B cell (primary cell): ENCODE measurements around the gene QSOX1. TPM values are rescaled to one million over a fixed set of nuclear protein-coding genes. Genes with fewer than 3 reads are reported as not detected.

Source experiments
- ATAC-seq: fragments of 200-7000 bp; cut with Tn5 transposase; one replicate; pipeline ENCODE4 v1.10.0; 2021; ENCODE audit warnings: low read depth, mild to moderate bottlenecking, moderate number of reproducible peaks, moderate library complexity
- CTCF ChIA-PET: fragments of 350-600 bp; sonication (Branson Sonifier 250); formaldehyde crosslinking; loops from one replicate; lab custom pipeline; 2021; ENCODE audit warnings: antibody characterized with exemption, inconsistent platforms; lab: Charles Lee
- POLR2A ChIA-PET: fragments of 350-600 bp; sonication (Branson Sonifier 250); formaldehyde crosslinking; loops from one replicate; lab custom pipeline; 2021; ENCODE audit warnings: antibody characterized with exemption; lab: Charles Lee
- DNase-seq: peaks from one replicate; pipeline ENCODE4 v3.0.0; 2013
- H2AFZ ChIP-seq: 2 replicates; pipeline ENCODE4 v1.6.1; 2012; ENCODE audit warnings: mild to moderate bottlenecking, low read depth, low read length; ENCODE audit not compliant: insufficient read depth, poor library complexity, severe bottlenecking
- H3K27ac ChIP-seq, 2 donors: 1 replicate in 1 of 2; 2 replicates in 1 of 2; pipeline ENCODE4 v1.5.1; 2012 to 2013; ENCODE audit warnings: low read length in 2 of 2, mild to moderate bottlenecking in 2 of 2, moderate library complexity in 1 of 2
- H3K27me3 ChIP-seq, 4 experiments: fragments of 200-600 bp in 1 of 4; sonication (generic) in 1 of 4; replicated peaks in 1 of 4; 1 replicate in 2 of 4; 2 replicates in 2 of 4; pipeline versions ENCODE4 v1.6.1 to v1.7.0; 2013 to 2016; ENCODE audit warnings: low read length in 3 of 4, mild to moderate bottlenecking in 2 of 4, mixed read lengths in 1 of 4, moderate library complexity in 1 of 4; ENCODE audit not compliant: insufficient read depth in 4 of 4, control insufficient read depth in 3 of 4; ENCODE audit errors: control extremely low read depth in 1 of 4
- H3K36me3 ChIP-seq, 2 experiments: replicated peaks in 1 of 2; 1 replicate in 1 of 2; 2 replicates in 1 of 2; pipeline versions ENCODE4 v1.6.1 to v1.7.1; 2013; ENCODE audit warnings: low read length in 1 of 2; ENCODE audit not compliant: insufficient read depth in 2 of 2, control insufficient read depth in 1 of 2; ENCODE audit errors: control extremely low read depth in 1 of 2, extremely low read depth in 1 of 2
- H3K4me1 ChIP-seq, 2 donors: fragments of 200-600 bp in 1 of 2; sonication (generic) in 1 of 2; 1 replicate in 1 of 2; 2 replicates in 1 of 2; pipeline versions ENCODE4 v1.5.1 to v1.6.1; 2013 to 2017; ENCODE audit warnings: low read length in 2 of 2; ENCODE audit not compliant: control insufficient read depth in 2 of 2, insufficient read depth in 2 of 2
- H3K4me2 ChIP-seq: replicated peaks from 2 replicates; pipeline ENCODE3; 2012; ENCODE audit warnings: mild to moderate bottlenecking, low read depth, low read length; ENCODE audit not compliant: poor library complexity, severe bottlenecking
- H3K4me3 ChIP-seq, 5 experiments: fragments of 200-600 bp in 1 of 5; sonication (generic) in 1 of 5; 1 replicate in 3 of 5; 2 replicates in 2 of 5; pipeline versions ENCODE4 v1.5.1 to v1.7.0; 2011 to 2016; ENCODE audit warnings: low read length in 4 of 5, mild to moderate bottlenecking in 4 of 5, low read depth in 2 of 5, control low read depth in 1 of 5, moderate library complexity in 1 of 5; ENCODE audit not compliant: insufficient read depth in 1 of 5; ENCODE audit errors: control extremely low read depth in 1 of 5, extremely low read depth in 1 of 5
- H3K79me2 ChIP-seq: fragments of 200-600 bp; sonication (generic); one replicate; pipeline ENCODE4 v1.6.0; 2016; ENCODE audit warnings: low read length; ENCODE audit not compliant: control insufficient read depth, insufficient read depth
- H3K9ac ChIP-seq: fragments of 200-600 bp; sonication (generic); 2 replicates; pipeline ENCODE4 v1.6.1; 2017; ENCODE audit warnings: mild to moderate bottlenecking, low read length, moderate library complexity
- H3K9me3 ChIP-seq, 3 donors: one replicate each; pipeline versions ENCODE4 v1.6.1 to v1.7.1; 2013; ENCODE audit warnings: low read length in 2 of 3; ENCODE audit not compliant: control insufficient read depth in 2 of 3, insufficient read depth in 1 of 3; ENCODE audit errors: control extremely low read depth in 1 of 3
- H4K20me1 ChIP-seq: 2 replicates; pipeline ENCODE4 v1.6.0; 2012; ENCODE audit warnings: mild to moderate bottlenecking, low read length; ENCODE audit not compliant: insufficient read depth, control insufficient read depth, poor library complexity, severe bottlenecking
- H3K27ac Mint-ChIP-seq: one replicate; pipeline ENCODE4 v1.8.0; 2021; ENCODE audit warnings: mixed read lengths
- H3K27me3 Mint-ChIP-seq: one replicate; pipeline ENCODE4 v1.8.0; 2021; ENCODE audit warnings: mixed read lengths
- H3K4me1 Mint-ChIP-seq: one replicate; pipeline ENCODE4 v1.8.0; 2021; ENCODE audit warnings: mixed read lengths
- H3K4me3 Mint-ChIP-seq: one replicate; pipeline ENCODE4 v1.8.0; 2021; ENCODE audit warnings: mixed read lengths
- H3K9me3 Mint-ChIP-seq: one replicate; pipeline ENCODE4 v1.8.0; 2022; ENCODE audit warnings: mixed read lengths; ENCODE audit not compliant: insufficient read depth
- CTCF ChIP-seq: fragments of 200-600 bp; IDR thresholded peaks from one replicate; pipeline ENCODE4 v1.8.0; 2022; ENCODE audit warnings: antibody characterized with exemption, mild to moderate bottlenecking
- EZH2 ChIP-seq: IDR thresholded peaks from 2 replicates; pipeline ENCODE4 v1.6.1; 2012; ENCODE audit warnings: borderline replicate concordance, low read depth, mild to moderate bottlenecking, moderate library complexity, low read length; ENCODE audit not compliant: insufficient read depth, poor library complexity, severe bottlenecking
- WGBS: methylation state at CpG from one replicate; pipeline ENCODE4 v1.1.5; 2013; ENCODE audit warnings: missing lambda C conversion rate; ENCODE audit not compliant: insufficient coverage; 5-methylcytosine and 5-hydroxymethylcytosine counted together
- intact Hi-C: fragments of 100-400 bp; cut with micrococcal nuclease; formaldehyde crosslinking; loops from one replicate; pipeline ENCODE4 v1.10.0; 2022
- polyA plus RNA-seq: library from polyadenylated mRNA; depleted of rRNA; stranded (reverse); fragments of >200 nt; gene quantifications from 2 replicates; pipeline ENCODE4 v1.2.3, GENCODE V29; 2012
- total RNA-seq, 2 donors: library from RNA; stranded (reverse); fragments of 120-200 nt in 1 of 2; gene quantifications; 1 replicate in 1 of 2; 2 replicates in 1 of 2; pipeline versions ENCODE4 v1.2.3 to v1.2.4, GENCODE V29; 2013 to 2022

The QSOX1 gene
- total and polyA plus RNA-seq, 2 donors (not counting 1 experiment from before 2014, with no cell fraction given), result 11.4 to 20.6 TPM

- Mint-ChIP-seq H3K4me3 (no peak overlapping the region), H3K27me3 (no peaks in the 10 kb centered on the region), H3K9me3 (no peaks in the 10 kb centered on the region), H3K4me1 (no peaks in the 10 kb centered on the region), H3K27ac (no peak overlapping the region)
- Histone ChIP-seq H3K27ac (no peak overlapping the region), H3K27me3 (no peaks in the 10 kb centered on the region), H3K4me2 (no peak overlapping the region), H3K9me3 (no peaks in the 10 kb centered on the region), H4K20me1 (no peaks in the 10 kb centered on the region), H3K79me2 (no peaks in the 10 kb centered on the region), H3K9ac (no peak overlapping the region), H3K4me3 (no peak overlapping the region), H2AFZ (no peak overlapping the region), H3K4me1 (no peaks in the 10 kb centered on the region), H3K36me3 (peaks cover 0 to 7% of the 10 kb centered on the region in 2 experiments)
- WGBS, result 95% methylated on average over 23 of the region's 23 CpGs
- intact Hi-C loops, result no loop called here
- DNase-seq (no peak), ATAC-seq (no peak)
- TF ChIP-seq EZH2 (no peak), CTCF (no peak)
- CTCF ChIA-PET, result interaction anchor here (3.7 to 8.2 kb wide), 4 partner anchors 15 to 476 kb away, joined by 24 to 106 read pairs (median 54); no protein-coding TSS in a partner anchor
- POLR2A ChIA-PET, result no interaction called here
Observed at GRCh38 chr1:180181996-180182642, 27.4 kb downstream of the QSOX1 start.

GRCh38 chr1:180182643-180183311 lies 28.1 kb downstream of the QSOX1 start:
- Histone ChIP-seq H3K4me3 (no peak overlapping the region), H3K4me2 (no peak overlapping the region), H4K20me1 (no peaks in the 10 kb centered on the region), H2AFZ (no peak overlapping the region), H3K27ac (no peak overlapping the region), H3K9me3 (no peaks in the 10 kb centered on the region), H3K79me2 (no peaks in the 10 kb centered on the region), H3K4me1 (no peaks in the 10 kb centered on the region), H3K36me3 (peaks cover 0 to 9% of the 10 kb centered on the region in 2 experiments), H3K9ac (no peak overlapping the region), H3K27me3 (no peaks in the 10 kb centered on the region)
- WGBS, result 98% methylated on average over 21 of the region's 22 CpGs
- ChIA-PET POLR2A (no interaction called here), CTCF (no interaction called here)
- Mint-ChIP-seq H3K4me1 (no peaks in the 10 kb centered on the region), H3K27me3 (no peaks in the 10 kb centered on the region), H3K27ac (no peak overlapping the region), H3K4me3 (no peak overlapping the region), H3K9me3 (no peaks in the 10 kb centered on the region)
- TF ChIP-seq CTCF, result no peak
- TF ChIP-seq EZH2, result no peak
- intact Hi-C loops, result no loop called here
- no peak for DNase-seq
- ATAC-seq, result no peak
